SK-N-SH (cell line): ENCODE data around the gene DEPDC5. TPM values are rescaled to one million over a fixed set of nuclear protein-coding genes. Genes with fewer than 3 reads are reported as not detected.

Experiments
- CTCF ChIA-PET: fragments of 300-600, 350-600 bp; formaldehyde crosslinking; extraction: SDS; loops from one replicate; lab custom pipeline; 2021; lab: Yijun Ruan, JAX
- POLR2A ChIA-PET: fragments of 350-600 bp; sonication (Branson Sonifier 250); formaldehyde crosslinking; extraction: SDS; loops from one replicate; lab custom pipeline; 2020; ENCODE audit warnings: antibody characterized with exemption, inconsistent platforms; lab: Yijun Ruan, JAX
- DNase-seq: peaks from one replicate; pipeline ENCODE4 v3.0.0; 2012
- H2AFZ ChIP-seq: fragments of 200-600 bp; sonication (generic); 2 replicates; pipeline ENCODE4 v1.8.1; 2016; ENCODE audit warnings: antibody characterized with exemption, mild to moderate bottlenecking, low read depth
- H3F3A ChIP-seq: fragments of 200-600 bp; sonication (generic); replicated peaks from 2 replicates; pipeline ENCODE3; 2016; ENCODE audit warnings: antibody characterized with exemption, mild to moderate bottlenecking; ENCODE audit not compliant: insufficient read depth
- H3K27ac ChIP-seq, 2 experiments: fragments of 200-500 bp in 1 of 2; fragments of 200-600 bp in 1 of 2; sonication (Bioruptor generic) in 1 of 2; sonication (generic), shearing (Covaris generic) in 1 of 2; 2 replicates each; pipeline versions ENCODE4 v1.5.1 to v1.6.1; 2014 to 2016; ENCODE audit warnings: low read depth in 2 of 2, inconsistent platforms in 1 of 2, low read length in 1 of 2, mild to moderate bottlenecking in 1 of 2, mixed read lengths in 1 of 2
- H3K27me3 ChIP-seq: fragments of 200-600 bp; sonication (generic), shearing (Covaris generic); 2 replicates; pipeline ENCODE4 v1.6.1; 2016; ENCODE audit warnings: mixed run types; ENCODE audit not compliant: insufficient read depth
- H3K36me3 ChIP-seq, 2 experiments: fragments of 200-500 bp in 1 of 2; fragments of 200-600 bp in 1 of 2; sonication (Bioruptor generic) in 1 of 2; sonication (generic) in 1 of 2; replicated peaks in 1 of 2; 2 replicates each; pipeline versions ENCODE3 to v1.5.1; 2014 to 2016; ENCODE audit warnings: low read length in 1 of 2, mild to moderate bottlenecking in 1 of 2; ENCODE audit not compliant: insufficient read depth in 2 of 2, control insufficient read depth in 1 of 2
- H3K4me1 ChIP-seq, 2 experiments: fragments of 200-500 bp in 1 of 2; fragments of 200-600 bp in 1 of 2; sonication (Bioruptor generic) in 1 of 2; sonication (generic), shearing (Covaris generic) in 1 of 2; 2 replicates each; pipeline versions ENCODE4 v1.5.1 to v1.6.1; 2014 to 2016; ENCODE audit warnings: low read depth in 1 of 2, low read length in 1 of 2, mixed run types in 1 of 2; ENCODE audit not compliant: insufficient read depth in 2 of 2, control insufficient read depth in 1 of 2
- H3K4me2 ChIP-seq: fragments of 200-600 bp; sonication (generic), shearing (Covaris generic); 2 replicates; pipeline ENCODE4 v1.6.1; 2017; ENCODE audit warnings: mixed run types
- H3K4me3 ChIP-seq, 2 experiments: fragments of 200-500 bp in 1 of 2; fragments of 200-600 bp in 1 of 2; sonication (Bioruptor generic) in 1 of 2; sonication (generic), shearing (Covaris generic) in 1 of 2; 2 replicates each; pipeline versions ENCODE4 v1.5.1 to v1.8.1; 2014 to 2016; ENCODE audit warnings: low read depth in 2 of 2, inconsistent platforms in 1 of 2, low read length in 1 of 2, mild to moderate bottlenecking in 1 of 2, mixed read lengths in 1 of 2, moderate library complexity in 1 of 2
- H3K79me2 ChIP-seq: fragments of 200-600 bp; sonication (generic); 2 replicates; pipeline ENCODE4 v1.8.1; 2017; ENCODE audit warnings: mild to moderate bottlenecking; ENCODE audit not compliant: insufficient read depth
- H3K9ac ChIP-seq: fragments of 200-600 bp; sonication (generic); 2 replicates; pipeline ENCODE4 v1.6.1; 2017; ENCODE audit warnings: mixed run types
- H3K9me2 ChIP-seq: fragments of 200-600 bp; sonication (generic); 2 replicates; pipeline ENCODE4 v1.6.1; 2017; ENCODE audit warnings: mixed run types
- H3K9me3 ChIP-seq: fragments of 200-600 bp; sonication (generic); 2 replicates; pipeline ENCODE4 v1.6.1; 2017; ENCODE audit warnings: mixed run types, mild to moderate bottlenecking, moderate library complexity
- H4K20me1 ChIP-seq: fragments of 200-600 bp; sonication (generic); 2 replicates; pipeline ENCODE4 v1.6.1; 2017; ENCODE audit warnings: mild to moderate bottlenecking, mixed run types; ENCODE audit not compliant: insufficient read depth
- CHD2 ChIP-seq: fragments of 150-350 bp; IDR thresholded peaks from 2 replicates; pipeline ENCODE4 v1.6.1; 2018; ENCODE audit warnings: low read length; ENCODE audit not compliant: partially characterized antibody
- ELF1 ChIP-seq: IDR thresholded peaks from 2 replicates; pipeline ENCODE4 v1.4.0; 2012
- EZH2phosphoT487 ChIP-seq: fragments of 200-600 bp; sonication (generic); IDR thresholded peaks from 2 replicates; pipeline ENCODE4 v1.6.1; 2017; ENCODE audit warnings: low read depth, mixed run types, mild to moderate bottlenecking, antibody characterized with exemption, moderate library complexity, borderline replicate concordance
- GABPA ChIP-seq: IDR thresholded peaks from 2 replicates; pipeline ENCODE4 v1.4.0; 2012; ENCODE audit warnings: low read depth, mild to moderate bottlenecking
- JUND ChIP-seq: IDR thresholded peaks from 2 replicates; pipeline ENCODE4 v1.4.0; 2012
- MXI1 ChIP-seq: IDR thresholded peaks from 2 replicates; pipeline ENCODE4 v1.6.1; 2012; ENCODE audit warnings: mild to moderate bottlenecking, low read depth, low read length, improper control_type of control experiment
- NFIC ChIP-seq: IDR thresholded peaks from 2 replicates; pipeline ENCODE4 v1.4.0; 2012; ENCODE audit warnings: borderline replicate concordance
- RAD21 ChIP-seq: IDR thresholded peaks from 2 replicates; pipeline ENCODE4 v1.6.1; 2012; ENCODE audit warnings: mild to moderate bottlenecking, low read length
- RCOR1 ChIP-seq: fragments of 150-350 bp; IDR thresholded peaks from 2 replicates; pipeline ENCODE4 v1.6.1; 2017; ENCODE audit warnings: antibody characterized with exemption, low read length
- RXRA ChIP-seq: IDR thresholded peaks from 2 replicates; pipeline ENCODE4 v1.4.0; 2012; ENCODE audit warnings: low read depth, mild to moderate bottlenecking, borderline replicate concordance
- SIN3A ChIP-seq: IDR thresholded peaks from 2 replicates; pipeline ENCODE4 v1.6.1; 2012; ENCODE audit warnings: low read depth, mild to moderate bottlenecking, low read length, moderate library complexity, borderline replicate concordance
- SMC3 ChIP-seq: IDR thresholded peaks from 2 replicates; pipeline ENCODE4 v1.6.1; 2012; ENCODE audit warnings: low read depth, low read length, improper control_type of control experiment
- TAF1 ChIP-seq: IDR thresholded peaks from 2 replicates; pipeline ENCODE4 v1.6.1; 2012; ENCODE audit warnings: low read depth, mild to moderate bottlenecking, low read length, moderate library complexity, borderline replicate concordance
- TCF12 ChIP-seq: IDR thresholded peaks from 2 replicates; pipeline ENCODE4 v1.4.0; 2012
- TEAD4 ChIP-seq: IDR thresholded peaks from 2 replicates; pipeline ENCODE4 v1.4.0; 2012; ENCODE audit warnings: mild to moderate bottlenecking, borderline replicate concordance; ENCODE audit not compliant: insufficient read depth
- ZBTB33 ChIP-seq: IDR thresholded peaks from 2 replicates; pipeline ENCODE4 v1.4.0; 2012; ENCODE audit warnings: low read depth, borderline replicate concordance
- WGBS: methylation state at CpG from one replicate; pipeline ENCODE4 v1.1.6; 2017; ENCODE audit warnings: low lambda C conversion rate; 5-methylcytosine and 5-hydroxymethylcytosine counted together
- polyA plus RNA-seq, 3 experiments: library from polyadenylated mRNA; depleted of rRNA; stranded (reverse); fragments of >200 nt; gene quantifications; 2 replicates each; pipeline ENCODE4 v1.2.3, GENCODE V29; 2012
- TF ChIP-seq, protein P1 (sequence below): fragments of 150-350 bp; IDR thresholded peaks from 2 replicates; pipeline ENCODE4 v1.6.1; 2017; ENCODE audit warnings: antibody characterized with exemption, low read length, low read depth, borderline replicate concordance
- TF ChIP-seq, protein P2 (sequence below): IDR thresholded peaks from 2 replicates; pipeline ENCODE4 v1.6.1; 2012; ENCODE audit warnings: mild to moderate bottlenecking, low read depth, low read length, moderate library complexity
- TF ChIP-seq, protein P3 (sequence below): IDR thresholded peaks from 2 replicates; pipeline ENCODE4 v1.4.0; 2012; ENCODE audit warnings: low read depth
- TF ChIP-seq, protein P4 (sequence below): IDR thresholded peaks from 2 replicates; pipeline ENCODE4; 2012

The DEPDC5 gene
- polyA plus RNA-seq, 1 of the 3 experiments (the other 2 are of a cell fraction): 7.8 TPM

- CTCF ChIA-PET: interaction anchor here (0.7 to 1.7 kb wide), 2 partner anchors 75 to 231 kb away, joined by 3 to 5 read pairs; no protein-coding TSS in a partner anchor
- POLR2A ChIA-PET: interaction anchor here (0.6 kb wide), 1 partner anchor 44 kb away, joined by 4 read pairs; no protein-coding TSS in a partner anchor
- H3F3A ChIP-seq: no peaks in the 10 kb centered on the region
- H3K27me3 ChIP-seq: no peaks in the 10 kb centered on the region
- no peaks in the 10 kb centered on the region for H3K9me3 ChIP-seq
- no peaks in the 10 kb centered on the region for H4K20me1 ChIP-seq
- no peak overlapping the region for H3K9ac ChIP-seq
- no peak for DNase-seq
- no peak overlapping the region for H3K4me3 ChIP-seq
- no peaks in the 10 kb centered on the region for H3K79me2 ChIP-seq
- peaks cover 4 to 19% of the 10 kb centered on the region in 2 experiments; a peak in 2 of 4 replicates for H3K4me1 ChIP-seq
- TF ChIP-seq MXI1 (no peak), ZBTB33 (no peak)
- WGBS: 97% methylated on average over 2 of the region's 2 CpGs
- no peaks in the 10 kb centered on the region for H3K9me2 ChIP-seq
- no peak overlapping the region for H3K27ac ChIP-seq
- peaks cover 0 to 14% of the 10 kb centered on the region in 2 experiments for H3K36me3 ChIP-seq
- no peak overlapping the region for H3K4me2 ChIP-seq
- no peak overlapping the region for H2AFZ ChIP-seq
Measured at GRCh38 chr22:31895411-31896123, 141.7 kb downstream of the DEPDC5 start.

- Histone ChIP-seq H2AFZ (no peak overlapping the region), H3K4me2 (no peak overlapping the region), H3K4me3 (no peak overlapping the region), H3K9me3 (no peaks in the 10 kb centered on the region), H3K27me3 (no peaks in the 10 kb centered on the region), H3K27ac (no peak overlapping the region), H3F3A (no peaks in the 10 kb centered on the region), H3K9me2 (no peaks in the 10 kb centered on the region), H3K9ac (no peak overlapping the region), H4K20me1 (no peaks in the 10 kb centered on the region), H3K4me1 (peaks cover 0 to 17% of the 10 kb centered on the region in 2 experiments; a peak in 2 of 4 replicates), H3K36me3 (peaks cover 5 to 14% of the 10 kb centered on the region in 2 experiments), H3K79me2 (no peaks in the 10 kb centered on the region)
- WGBS: 100% methylated on average over 1 of the region's 1 CpG
- ChIA-PET CTCF (interaction anchor here (1.7 kb wide), 1 partner anchor 74 kb away, joined by 5 read pairs; no protein-coding TSS in a partner anchor), POLR2A (no interaction called here)
- DNase-seq: no peak
- TF ChIP-seq MXI1 (no peak), TCF12 (no peak), CHD2 (no peak), NFIC (no peak), SMC3 (no peak), RAD21 (no peak), RXRA (no peak), GABPA (no peak), EZH2phosphoT487 (no peak), ELF1 (no peak), TAF1 (no peak), SIN3A (no peak), TEAD4 (no peak), RCOR1 (no peak), JUND (no peak)
- TF ChIP-seq, protein P1, sequence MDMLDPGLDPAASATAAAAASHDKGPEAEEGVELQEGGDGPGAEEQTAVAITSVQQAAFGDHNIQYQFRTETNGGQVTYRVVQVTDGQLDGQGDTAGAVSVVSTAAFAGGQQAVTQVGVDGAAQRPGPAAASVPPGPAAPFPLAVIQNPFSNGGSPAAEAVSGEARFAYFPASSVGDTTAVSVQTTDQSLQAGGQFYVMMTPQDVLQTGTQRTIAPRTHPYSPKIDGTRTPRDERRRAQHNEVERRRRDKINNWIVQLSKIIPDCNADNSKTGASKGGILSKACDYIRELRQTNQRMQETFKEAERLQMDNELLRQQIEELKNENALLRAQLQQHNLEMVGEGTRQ: no peak
- TF ChIP-seq, protein P2, sequence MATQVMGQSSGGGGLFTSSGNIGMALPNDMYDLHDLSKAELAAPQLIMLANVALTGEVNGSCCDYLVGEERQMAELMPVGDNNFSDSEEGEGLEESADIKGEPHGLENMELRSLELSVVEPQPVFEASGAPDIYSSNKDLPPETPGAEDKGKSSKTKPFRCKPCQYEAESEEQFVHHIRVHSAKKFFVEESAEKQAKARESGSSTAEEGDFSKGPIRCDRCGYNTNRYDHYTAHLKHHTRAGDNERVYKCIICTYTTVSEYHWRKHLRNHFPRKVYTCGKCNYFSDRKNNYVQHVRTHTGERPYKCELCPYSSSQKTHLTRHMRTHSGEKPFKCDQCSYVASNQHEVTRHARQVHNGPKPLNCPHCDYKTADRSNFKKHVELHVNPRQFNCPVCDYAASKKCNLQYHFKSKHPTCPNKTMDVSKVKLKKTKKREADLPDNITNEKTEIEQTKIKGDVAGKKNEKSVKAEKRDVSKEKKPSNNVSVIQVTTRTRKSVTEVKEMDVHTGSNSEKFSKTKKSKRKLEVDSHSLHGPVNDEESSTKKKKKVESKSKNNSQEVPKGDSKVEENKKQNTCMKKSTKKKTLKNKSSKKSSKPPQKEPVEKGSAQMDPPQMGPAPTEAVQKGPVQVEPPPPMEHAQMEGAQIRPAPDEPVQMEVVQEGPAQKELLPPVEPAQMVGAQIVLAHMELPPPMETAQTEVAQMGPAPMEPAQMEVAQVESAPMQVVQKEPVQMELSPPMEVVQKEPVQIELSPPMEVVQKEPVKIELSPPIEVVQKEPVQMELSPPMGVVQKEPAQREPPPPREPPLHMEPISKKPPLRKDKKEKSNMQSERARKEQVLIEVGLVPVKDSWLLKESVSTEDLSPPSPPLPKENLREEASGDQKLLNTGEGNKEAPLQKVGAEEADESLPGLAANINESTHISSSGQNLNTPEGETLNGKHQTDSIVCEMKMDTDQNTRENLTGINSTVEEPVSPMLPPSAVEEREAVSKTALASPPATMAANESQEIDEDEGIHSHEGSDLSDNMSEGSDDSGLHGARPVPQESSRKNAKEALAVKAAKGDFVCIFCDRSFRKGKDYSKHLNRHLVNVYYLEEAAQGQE: no peak
- TF ChIP-seq, protein P3, sequence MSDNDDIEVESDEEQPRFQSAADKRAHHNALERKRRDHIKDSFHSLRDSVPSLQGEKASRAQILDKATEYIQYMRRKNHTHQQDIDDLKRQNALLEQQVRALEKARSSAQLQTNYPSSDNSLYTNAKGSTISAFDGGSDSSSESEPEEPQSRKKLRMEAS: no peak
- TF ChIP-seq, protein P4, sequence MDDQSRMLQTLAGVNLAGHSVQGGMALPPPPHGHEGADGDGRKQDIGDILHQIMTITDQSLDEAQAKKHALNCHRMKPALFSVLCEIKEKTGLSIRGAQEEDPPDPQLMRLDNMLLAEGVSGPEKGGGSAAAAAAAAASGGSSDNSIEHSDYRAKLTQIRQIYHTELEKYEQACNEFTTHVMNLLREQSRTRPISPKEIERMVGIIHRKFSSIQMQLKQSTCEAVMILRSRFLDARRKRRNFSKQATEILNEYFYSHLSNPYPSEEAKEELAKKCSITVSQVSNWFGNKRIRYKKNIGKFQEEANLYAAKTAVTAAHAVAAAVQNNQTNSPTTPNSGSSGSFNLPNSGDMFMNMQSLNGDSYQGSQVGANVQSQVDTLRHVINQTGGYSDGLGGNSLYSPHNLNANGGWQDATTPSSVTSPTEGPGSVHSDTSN: no peak
- TF ChIP-seq, all 33 proteins: peak for 0
Measured at GRCh38 chr22:31896472-31896871, 142.7 kb downstream of the DEPDC5 start.
